ENCODE data around the gene PHC2.

Gene PHC2

DNA sequence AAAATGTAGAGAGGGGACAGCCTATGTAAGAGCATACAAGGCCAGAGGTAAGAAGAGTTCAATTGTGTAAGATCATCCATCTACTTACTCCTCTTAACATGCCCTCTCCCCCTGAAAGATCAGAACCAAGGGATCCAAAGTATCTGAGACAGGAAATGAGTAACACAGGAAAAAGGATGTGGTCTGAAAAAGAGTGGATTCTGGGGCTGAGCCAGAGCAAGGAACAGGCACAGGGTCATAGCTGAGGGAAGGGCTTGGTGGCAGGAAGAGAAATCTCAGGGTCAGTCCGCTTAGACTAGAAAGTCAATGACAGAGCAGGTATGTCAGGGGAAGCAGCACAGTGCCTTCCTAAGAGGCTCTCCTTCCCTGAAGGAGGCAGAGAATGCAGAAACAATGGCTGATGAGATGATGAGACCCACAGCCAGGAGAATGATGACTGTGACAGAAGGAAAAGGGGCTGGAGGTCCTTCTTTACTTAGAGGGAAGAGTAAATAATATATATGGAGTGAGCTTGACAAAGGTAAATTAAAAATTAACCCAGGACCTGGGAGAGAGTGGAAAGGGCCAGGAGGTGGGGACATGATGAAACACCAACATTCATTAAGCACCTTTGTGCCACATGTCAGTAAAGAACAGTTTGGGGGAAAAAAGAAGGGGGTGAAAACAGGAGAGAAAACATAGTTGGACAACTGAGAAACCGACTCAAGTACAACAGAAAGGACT lies 83.8 kb downstream of the PHC2 start:
- no peak for DNase-seq

- no peak for DNase-seq
These were observed 84.4 kb downstream of the PHC2 start for GRCh38 chr1:33346533-33346926.

- DNase-seq = no peak
These were observed 85.9 kb downstream of the PHC2 start for GRCh38 chr1:33344896-33345560.

- DNase-seq = no peak
These were observed 87.4 kb downstream of the PHC2 start for GRCh38 chr1:33343539-33343938.

- no peak for DNase-seq
These were observed 88.7 kb downstream of the PHC2 start for GRCh38 chr1:33342041-33342723.

DNA sequence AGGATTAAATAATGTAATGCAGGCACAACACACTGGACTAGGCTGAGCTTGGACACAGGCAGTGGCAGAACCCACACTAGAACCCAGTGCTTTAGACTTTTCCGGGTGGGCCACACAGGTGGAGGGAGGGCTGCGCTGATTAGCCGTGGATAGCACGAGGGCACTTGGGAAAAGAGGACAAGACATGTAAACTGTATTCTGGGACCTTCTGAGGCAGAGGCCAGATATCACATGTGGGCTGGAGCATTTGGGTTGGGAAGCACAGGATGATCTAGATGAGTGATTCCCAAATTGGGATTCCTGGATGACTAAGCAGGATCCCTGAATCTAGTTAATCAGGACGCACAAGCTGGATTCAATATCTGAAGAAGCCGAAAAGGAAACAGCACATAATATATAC lies 89.7 kb downstream of the PHC2 start:
- no peak for DNase-seq

GRCh38 chr1:33339413-33339812 lies 91.5 kb downstream of the PHC2 start:
- DNase-seq = no peak

DNA sequence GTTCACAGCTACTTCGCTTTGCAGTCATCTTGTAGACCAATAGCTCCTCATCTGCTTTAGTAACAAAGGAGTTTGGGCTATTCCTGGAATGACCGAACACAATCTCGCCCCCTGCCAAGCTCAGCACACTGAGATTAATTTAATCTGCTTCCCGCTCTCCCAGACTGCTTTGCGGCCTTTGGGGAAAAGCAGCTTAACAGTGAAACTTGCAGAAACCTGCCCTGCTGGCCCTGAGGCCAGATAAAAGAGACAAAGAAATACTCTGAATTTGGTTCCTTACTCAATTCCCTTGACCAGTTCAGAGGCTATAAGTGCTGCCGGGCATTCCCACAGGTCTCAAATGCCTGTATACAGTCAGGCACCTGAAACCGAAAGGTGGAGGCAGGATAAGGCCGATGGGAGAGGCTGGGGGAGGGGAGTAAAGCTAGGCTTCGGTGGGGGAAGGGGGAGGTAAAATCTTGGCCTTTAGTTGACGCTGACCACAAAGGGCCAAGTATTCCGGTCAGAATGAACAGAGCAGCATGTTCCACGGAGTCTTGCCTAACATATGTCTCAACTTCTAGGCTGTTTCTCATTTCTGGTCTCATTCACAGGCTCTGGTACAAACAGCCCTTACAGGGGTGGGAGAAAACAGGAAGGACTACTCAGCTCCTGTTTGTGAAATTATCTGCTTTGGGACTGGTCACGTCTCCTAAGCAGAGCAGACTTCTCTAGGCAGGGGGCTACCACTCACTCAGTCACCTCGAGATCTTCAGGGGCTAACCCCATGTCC lies 92.3 kb downstream of the PHC2 start:
- no peak for DNase-seq

GRCh38 chr1:33338048-33338439 lies 92.9 kb downstream of the PHC2 start:
- DNase-seq = no peak

- DNase-seq = no peak
These were observed 93.5 kb downstream of the PHC2 start for GRCh38 chr1:33337441-33337840.

- no peak for DNase-seq
These were observed 94.3 kb downstream of the PHC2 start for GRCh38 chr1:33336580-33336979.

DNA sequence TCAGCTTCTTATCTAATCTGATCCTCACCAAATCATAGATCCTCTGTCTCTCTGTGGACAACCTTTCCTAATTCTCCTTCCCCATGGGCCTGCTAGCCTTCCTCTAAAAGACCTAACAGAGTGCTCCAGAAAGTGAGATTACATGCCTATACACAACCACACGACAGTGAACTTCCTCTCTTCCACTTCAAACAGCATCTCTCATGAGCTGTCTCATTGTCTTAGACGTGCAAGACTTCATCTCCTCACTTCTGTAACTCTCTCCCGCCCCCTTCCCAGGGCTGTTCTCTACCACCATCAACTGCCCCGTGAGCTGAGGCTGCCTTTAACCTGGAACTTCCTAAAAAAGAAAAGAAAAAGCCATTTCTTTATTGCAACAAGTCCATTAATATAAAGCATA lies 95.9 kb downstream of the PHC2 start:
- no peak for DNase-seq

- DNase-seq = no peak
These were observed 96.8 kb downstream of the PHC2 start for GRCh38 chr1:33334081-33334552.

DNA sequence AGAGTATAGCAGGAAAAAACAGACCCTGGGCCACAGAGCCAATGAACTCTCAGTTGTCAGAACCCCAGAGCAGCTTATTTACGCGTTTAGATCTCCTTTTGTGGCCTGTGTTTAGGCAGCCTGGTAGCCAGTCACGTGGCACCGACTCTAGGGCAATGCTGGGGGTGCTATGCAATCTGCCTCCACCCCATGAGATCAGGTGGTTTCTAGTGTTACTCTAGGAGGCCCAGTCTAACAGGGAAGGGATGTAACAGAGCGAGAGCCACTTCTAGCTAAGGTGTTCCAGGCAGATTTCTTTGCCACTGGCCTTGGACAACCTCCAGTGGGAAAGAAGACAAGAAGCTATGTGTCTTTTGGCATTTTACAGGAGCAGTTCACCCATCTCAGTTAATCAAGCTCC lies 98.0 kb downstream of the PHC2 start:
- DNase-seq = no peak

GRCh38 chr1:33332357-33332789 lies 98.5 kb downstream of the PHC2 start:
- DNase-seq = no peak

DNA sequence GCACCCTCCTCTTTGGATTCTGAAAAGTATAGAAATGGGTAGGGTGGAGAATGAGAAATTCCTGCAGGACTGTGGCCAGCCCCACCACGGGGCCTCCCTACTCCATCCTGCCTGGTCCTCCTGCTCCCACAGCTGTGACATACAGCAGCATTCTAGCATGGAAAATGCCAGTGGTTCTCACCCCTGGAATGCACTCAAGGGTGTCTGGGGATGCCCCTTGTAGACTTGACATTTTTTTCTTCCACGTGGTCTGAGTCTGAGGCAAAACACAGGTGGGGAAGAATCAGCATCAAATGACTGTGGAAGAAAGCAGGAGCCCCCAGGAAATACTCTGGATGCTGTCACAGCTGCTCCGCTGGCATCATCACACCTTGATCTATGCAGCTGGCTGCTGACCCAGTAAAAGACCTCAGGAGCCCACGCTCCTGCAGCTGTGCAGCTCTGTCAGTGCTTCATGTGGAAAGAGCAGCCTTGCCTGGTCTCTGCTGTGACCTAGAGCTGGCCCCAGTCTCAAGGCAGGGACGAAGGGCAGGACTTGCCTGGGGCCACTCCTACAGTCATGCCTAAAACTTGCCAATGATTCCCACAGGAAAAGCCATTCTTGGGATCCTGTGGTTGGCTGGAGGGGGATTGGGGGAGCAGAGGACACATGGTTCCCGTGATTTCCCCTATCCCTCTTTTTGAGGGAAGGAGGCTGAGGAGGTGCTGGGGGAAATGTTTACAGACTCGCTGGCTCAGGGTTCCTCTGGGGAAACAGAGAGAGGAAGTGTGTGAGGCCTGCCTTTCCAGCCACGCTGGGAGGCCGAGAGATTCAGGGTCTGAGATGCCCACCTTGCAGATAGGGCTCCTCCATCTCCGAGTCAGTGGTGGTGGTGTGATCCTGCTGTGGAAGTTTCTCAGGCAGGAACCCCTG lies 99.2 kb downstream of the PHC2 start:
- no peak for DNase-seq

GRCh38 chr1:33330906-33331305 lies 100.0 kb downstream of the PHC2 start:
- DNase-seq = no peak

- DNase-seq = no peak
These were observed 100.5 kb downstream of the PHC2 start for GRCh38 chr1:33330361-33330890.

- DNase-seq = no peak
These were observed 101.1 kb downstream of the PHC2 start for GRCh38 chr1:33329600-33330305.

- no peak for DNase-seq
These were observed 102.1 kb downstream of the PHC2 start for GRCh38 chr1:33328817-33329216.
